Embryonic facial prominence (tissue), 1 donor: ENCODE measurements around the gene FANCB.

Experiments
- DNase-seq: peaks from one replicate; pipeline ENCODE4 v3.0.0-alpha.2; 2016; ENCODE audit errors: extremely low spot score

The FANCB gene

GRCh38 chrX:14837155-14837554 is 35.7 kb downstream of the FANCB start:
- no peak for DNase-seq

DNA sequence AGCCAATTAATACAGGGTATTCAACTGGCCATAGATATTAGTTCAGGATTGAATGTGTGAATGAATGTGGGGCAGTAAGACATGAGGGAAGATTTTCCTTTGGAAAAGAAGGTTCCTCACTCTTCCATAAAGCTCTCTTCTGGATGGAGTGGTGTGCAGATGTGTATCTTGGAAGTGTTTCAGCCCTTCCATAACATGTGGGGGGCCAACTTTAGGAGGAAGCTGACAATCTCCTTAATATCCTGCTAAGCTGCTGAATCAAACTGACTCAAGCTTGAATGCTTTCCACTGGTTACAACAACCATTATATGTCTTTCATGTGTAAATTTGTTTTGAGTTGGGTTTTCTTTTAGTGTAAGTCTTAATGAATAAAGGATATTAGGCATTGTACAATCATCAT is 40.3 kb downstream of the FANCB start:
- DNase-seq = no peak

GRCh38 chrX:14832151-14832550 is 40.7 kb downstream of the FANCB start:
- DNase-seq = no peak

GRCh38 chrX:14829643-14830042 is 43.2 kb downstream of the FANCB start:
- DNase-seq = no peak

DNA sequence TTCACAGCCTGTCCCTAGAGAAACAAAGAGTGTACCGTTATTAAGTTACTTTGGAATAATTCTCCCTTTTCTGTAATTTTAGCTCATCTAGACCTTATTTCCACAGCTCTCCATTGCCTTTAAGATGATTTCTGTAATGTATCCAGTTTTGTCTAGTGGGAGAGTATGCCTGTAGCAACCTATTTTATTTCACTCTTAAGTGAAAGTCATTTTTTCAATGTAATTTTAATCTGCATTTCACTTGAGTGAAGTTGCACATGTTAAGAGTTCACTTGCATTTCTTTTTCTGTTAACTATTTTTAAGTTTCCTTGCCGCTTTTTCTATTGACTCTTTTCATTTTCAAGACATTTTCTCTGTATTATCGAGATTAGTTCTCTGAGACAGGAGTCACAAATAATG is 46.5 kb downstream of the FANCB start:
- DNase-seq = no peak

- no peak for DNase-seq
Measured at GRCh38 chrX:14825851-14826250, 47.0 kb downstream of the FANCB start.

DNA sequence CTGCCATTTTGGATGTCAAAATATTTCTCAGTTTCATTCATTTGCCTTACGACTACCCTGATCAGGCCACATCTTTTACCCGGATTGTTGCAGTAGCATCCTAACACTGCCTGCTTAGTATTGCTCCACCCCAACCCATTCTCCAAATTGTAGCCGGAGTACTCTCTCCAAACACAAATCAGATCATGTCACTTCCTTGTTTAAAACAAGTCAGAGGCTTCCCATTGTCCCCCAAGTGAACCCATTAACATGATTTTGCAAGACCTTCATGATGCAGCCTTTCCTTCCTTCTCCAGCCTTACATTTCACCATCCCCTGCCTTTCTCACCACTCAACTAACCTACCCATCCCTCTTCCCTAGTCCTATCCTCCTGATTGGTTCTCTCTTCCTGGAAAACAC is 53.1 kb downstream of the FANCB start:
- no peak for DNase-seq

GRCh38 chrX:14817571-14817970 is 55.3 kb downstream of the FANCB start:
- no peak for DNase-seq

GRCh38 chrX:14802943-14803710 is 69.7 kb downstream of the FANCB start:
- no peak for DNase-seq

GRCh38 chrX:14801136-14801535 is 71.7 kb downstream of the FANCB start:
- no peak for DNase-seq

DNA sequence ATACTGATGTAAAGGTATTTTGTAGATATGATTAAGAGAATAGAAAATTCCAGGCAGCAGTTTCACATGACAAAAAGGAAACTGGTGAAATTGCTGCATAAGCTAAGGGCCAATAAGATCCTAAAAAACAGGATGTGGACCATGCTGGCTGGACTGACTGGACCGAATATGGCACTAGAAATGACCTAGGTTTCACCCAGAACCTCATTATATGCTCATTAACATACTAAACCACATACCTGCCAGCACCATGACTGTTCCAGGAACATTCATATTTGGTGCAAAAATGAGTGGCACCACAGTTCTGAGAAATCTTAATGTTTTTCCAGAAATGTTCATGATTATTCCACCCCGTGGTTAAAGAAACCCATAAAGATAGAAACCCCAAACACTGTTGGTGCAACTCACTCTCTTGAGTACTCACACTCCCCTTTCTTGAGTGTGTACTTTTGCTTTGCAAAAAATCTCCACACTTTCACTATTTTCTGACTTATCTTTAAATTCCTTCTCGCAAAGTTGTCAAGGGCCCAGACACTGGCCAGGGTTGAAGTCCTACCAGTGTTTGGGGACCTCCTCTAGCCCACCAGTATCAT is 74.0 kb downstream of the FANCB start:
- DNase-seq = no peak
